ENCODE results near the gene PCMTD2.

The PCMTD2 gene

DNA sequence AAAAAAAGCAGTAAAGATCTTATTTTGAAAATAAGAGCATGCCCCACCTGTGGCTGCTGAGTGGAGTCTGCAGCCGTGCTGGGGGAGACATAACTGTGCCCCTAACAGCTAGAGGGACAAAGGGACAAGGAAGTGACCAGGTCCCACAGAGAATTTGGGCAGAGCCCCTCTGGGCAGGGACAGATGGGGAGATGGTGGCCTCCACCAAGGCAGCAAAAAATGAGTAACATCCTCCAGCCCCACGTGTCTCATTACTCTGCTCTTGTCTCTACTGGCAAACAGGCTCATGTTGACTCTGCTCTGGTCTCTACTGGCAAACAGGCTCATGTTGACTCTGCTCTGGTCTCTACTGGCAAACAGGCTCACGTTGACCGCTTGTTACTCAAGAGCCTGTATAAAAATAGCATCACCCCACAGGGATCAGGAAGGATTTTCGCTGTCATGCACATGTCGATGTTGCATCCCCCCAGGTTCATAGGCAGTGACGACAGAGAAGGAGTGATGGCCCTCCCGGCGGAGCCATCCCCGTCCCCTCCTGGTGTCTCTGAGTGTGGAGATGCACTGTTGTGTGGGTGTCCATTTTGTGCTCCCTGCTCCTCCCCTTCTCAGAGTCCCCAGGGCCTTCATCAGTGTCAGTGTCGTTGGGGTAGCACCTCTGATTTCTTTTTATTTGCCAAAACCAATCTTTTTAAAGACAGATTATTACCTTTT, 17.3 kb upstream of the PCMTD2 start:
- in situ Hi-C loops (cut with MboI; ENCODE audit: low sequenced_read_pairs), result no loop called here

DNA sequence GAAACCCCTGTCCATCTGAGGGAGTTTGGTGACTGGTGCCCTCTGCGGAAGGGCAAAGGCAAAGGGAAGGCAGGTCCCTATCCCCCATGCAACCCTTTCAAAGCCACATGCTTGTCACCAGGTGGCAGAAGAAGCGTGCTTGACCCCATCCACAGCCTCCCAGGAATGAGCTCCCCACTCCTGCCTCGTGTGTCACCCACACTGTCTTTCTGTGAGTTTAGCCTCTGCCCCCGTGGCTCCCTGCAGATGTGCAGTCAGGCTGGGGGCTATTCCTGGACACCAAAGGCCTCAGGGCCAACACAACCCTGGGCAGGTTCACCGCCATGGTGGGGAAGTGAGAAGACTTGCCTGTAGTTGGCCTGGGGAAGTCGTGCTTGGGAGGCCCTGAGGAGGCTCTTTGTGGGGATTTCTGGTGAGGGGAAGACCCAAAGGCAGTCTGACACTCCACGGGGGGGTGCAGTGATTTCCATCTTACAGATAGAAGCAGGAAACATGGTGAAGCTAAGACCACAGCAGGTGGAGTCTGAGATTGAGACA, 16.6 kb upstream of the PCMTD2 start:
- in situ Hi-C loops (cut with MboI; ENCODE audit: low sequenced_read_pairs), result no loop called here

DNA sequence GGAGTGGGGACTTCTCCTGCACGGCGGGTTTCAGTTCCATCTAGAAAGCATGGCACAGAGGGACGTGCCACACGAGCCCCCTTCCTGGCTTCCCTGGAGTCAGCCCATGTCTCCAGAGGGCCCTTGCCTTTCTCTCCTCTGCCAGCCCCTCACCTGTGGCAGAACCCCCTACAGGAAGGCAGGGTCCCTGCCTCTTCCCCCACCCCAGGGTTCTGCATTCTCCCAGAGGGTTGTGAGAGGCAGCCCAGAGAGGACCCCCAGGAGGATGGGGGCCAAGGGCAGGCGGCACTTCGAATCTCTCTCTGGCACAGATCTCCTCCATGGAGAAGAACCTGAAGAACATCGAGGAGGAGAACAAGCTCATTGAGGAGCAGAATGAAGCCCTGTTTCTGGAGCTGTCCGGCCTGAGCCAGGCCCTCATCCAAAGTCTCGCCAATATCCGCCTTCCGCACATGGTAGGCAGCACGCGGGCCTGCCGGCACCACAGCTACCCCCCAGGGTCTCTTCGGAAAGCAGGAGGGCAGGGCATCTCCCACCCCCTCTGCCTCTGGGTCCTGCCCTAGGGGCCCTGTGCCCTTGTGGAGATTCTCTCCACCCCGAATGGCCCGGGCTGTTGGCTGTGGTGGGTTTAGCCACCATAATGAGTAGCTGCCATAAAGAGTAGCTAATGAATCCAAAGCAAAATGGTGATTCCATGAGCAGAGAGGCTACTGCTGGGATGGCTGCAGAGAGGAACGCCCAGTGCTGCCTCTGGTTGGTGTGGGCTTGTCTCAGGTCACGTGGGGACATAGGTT, 15.9 kb upstream of the PCMTD2 start:
- in situ Hi-C loops (cut with MboI; ENCODE audit: low sequenced_read_pairs), result no loop called here

GRCh38 chr20:64240243-64241015, 15.1 kb upstream of the PCMTD2 start:
- in situ Hi-C loops (cut with MboI; ENCODE audit: low sequenced_read_pairs), result no loop called here

- in situ Hi-C loops (cut with MboI; ENCODE audit: low sequenced_read_pairs), result no loop called here
These were observed 14.5 kb upstream of the PCMTD2 start for GRCh38 chr20:64241061-64241460.

GRCh38 chr20:64242003-64242796, 13.3 kb upstream of the PCMTD2 start:
- in situ Hi-C loops (cut with MboI; ENCODE audit: low sequenced_read_pairs), result no loop called here

DNA sequence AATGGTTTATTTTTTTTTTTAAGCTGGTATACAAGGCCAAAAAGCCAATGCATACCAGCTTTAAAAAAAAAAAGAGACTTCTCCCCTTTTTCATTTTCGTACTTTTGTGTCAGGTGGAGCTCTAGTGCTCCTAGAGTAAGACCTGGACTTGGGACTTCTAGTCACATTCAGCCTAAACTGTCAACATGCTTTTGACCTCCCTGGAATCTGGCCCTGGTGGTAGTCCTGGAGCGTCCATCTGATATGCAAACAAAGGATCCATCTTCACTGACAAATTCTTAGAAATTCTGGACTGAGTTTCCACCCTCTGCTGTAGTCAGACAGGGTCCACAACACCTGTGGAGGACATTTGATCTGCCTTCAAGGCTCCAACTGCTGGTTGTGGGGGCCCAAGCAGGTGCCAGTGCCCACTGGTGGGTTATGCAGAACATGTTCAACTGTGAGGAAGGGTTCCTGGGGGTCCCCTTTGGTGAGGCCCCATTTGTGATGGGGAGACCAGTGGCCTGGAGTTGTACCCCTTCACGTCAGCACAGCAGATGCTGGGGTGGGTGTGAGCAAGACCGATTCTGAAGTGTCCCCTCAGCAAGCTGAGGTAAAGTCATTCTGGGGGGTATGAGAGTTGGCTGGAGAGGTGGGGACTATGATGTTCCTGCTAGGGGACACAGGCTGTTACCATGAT, 12.6 kb upstream of the PCMTD2 start:
- in situ Hi-C loops (cut with MboI; ENCODE audit: low sequenced_read_pairs), result no loop called here

DNA sequence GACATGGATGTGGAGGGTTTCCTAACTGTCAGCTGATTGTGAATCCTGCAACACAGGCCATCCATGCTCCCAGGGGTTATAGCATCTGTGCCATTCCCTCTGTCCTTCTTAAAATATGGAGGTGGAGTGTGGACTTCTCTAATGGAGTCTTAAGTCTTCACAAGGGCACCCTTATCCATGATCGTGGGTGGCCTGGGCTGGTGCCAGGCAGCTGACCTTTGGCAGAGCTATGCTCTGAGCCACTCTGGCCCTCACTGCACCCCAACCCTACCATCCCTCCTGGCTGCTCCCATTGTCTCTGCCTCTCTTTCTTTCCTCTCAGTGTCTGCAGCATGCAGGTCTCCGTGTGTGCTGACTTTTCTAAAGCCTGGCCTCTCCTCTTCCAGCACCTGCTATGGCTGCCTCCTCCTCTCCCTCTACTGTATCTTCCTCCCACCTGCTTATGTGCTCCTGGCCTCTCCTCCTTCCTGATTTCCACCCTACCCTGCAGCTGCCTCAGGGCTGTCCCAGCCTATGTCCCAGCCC, 11.2 kb upstream of the PCMTD2 start:
- in situ Hi-C loops (cut with MboI; ENCODE audit: low sequenced_read_pairs), result no loop called here

DNA sequence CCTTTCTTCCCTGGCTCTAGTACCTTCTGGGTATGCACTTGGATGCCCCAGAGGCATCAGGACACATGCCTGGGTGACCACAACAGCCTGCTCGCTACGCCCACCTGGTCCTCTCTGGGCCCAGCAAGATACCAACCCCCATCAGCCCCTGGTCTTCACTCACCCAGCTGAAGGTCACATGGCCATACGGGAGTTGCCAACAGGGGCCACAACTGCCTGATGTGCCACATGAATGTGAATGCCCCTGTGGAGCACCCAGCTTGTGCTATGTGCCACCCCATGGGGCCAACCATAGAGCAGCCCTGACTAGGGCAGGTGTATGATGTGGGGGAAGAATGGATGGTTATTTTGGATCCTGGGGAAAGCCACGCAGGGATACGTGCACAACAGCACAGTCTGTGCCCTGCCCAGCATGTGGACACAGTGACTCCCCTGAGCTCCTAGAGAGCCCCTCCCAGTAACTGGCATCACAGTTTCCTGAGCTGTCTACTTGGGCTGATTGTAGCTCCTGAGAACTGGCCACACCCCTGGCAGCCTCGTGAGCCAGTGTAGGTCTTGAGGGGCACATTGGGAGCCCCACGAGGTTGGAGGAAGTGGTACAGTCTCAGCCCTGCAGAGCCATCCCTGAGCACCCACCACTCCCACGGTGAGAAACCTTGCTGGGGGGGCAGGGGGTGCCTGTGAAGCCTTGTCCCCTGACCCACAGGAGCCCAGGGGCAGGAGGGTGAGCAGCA, 10.5 kb upstream of the PCMTD2 start:
- in situ Hi-C loops (cut with MboI; ENCODE audit: low sequenced_read_pairs), result no loop called here

- in situ Hi-C loops (cut with MboI; ENCODE audit: low sequenced_read_pairs), result no loop called here
These were observed 9.6 kb upstream of the PCMTD2 start for GRCh38 chr20:64245746-64246595.

- in situ Hi-C loops (cut with MboI; ENCODE audit: low sequenced_read_pairs), result no loop called here
These were observed 8.8 kb upstream of the PCMTD2 start for GRCh38 chr20:64246616-64247306.

DNA sequence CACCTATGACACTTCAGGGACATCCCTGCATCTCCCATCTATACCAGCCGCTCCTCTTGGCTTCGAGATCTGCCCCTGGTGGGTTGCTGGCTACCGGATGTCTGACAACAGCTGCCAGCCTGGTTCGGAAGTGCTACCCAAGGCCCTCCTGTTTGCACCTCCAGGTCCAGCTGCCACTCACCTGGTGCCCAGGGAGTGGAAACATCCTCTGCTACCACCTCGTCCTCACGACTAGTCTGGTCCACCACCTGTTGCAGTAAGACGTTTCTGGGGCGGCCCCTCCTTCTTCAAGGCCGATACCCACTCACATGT, 8.3 kb upstream of the PCMTD2 start:
- in situ Hi-C loops (cut with MboI; ENCODE audit: low sequenced_read_pairs), result no loop called here

- in situ Hi-C loops (cut with MboI; ENCODE audit: low sequenced_read_pairs), result no loop called here
These were observed 7.3 kb upstream of the PCMTD2 start for GRCh38 chr20:64247970-64248841.

DNA sequence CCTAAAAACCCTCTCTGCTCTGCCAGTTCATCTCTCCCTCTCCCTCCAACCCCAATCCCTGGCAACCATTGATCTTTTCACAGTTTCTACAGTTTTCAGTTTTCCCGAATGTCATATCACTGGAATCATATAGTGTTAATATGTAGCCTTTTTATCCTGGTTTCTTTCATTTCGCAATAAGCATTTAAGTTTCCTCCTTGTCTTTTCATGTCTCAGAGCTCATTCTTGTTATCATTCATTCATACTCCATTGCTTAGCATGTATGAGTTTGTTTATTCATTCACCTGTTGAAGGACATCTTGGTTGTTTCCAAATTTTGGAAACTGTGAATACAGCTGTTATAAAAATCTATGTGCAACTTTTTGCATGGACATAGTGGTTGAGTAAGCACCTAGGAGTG, 5.5 kb upstream of the PCMTD2 start:
- in situ Hi-C loops (cut with MboI; ENCODE audit: low sequenced_read_pairs), result no loop called here

- in situ Hi-C loops (cut with MboI; ENCODE audit: low sequenced_read_pairs), result no loop called here
These were observed 2.6 kb upstream of the PCMTD2 start for GRCh38 chr20:64253000-64253383.

GRCh38 chr20:64253443-64253842, 2.1 kb upstream of the PCMTD2 start:
- in situ Hi-C loops (cut with MboI; ENCODE audit: low sequenced_read_pairs), result no loop called here

- in situ Hi-C loops (cut with MboI; ENCODE audit: low sequenced_read_pairs), result no loop called here
These were observed 1.4 kb upstream of the PCMTD2 start for GRCh38 chr20:64254156-64254555.

All from HL-60/S4 (cell line).